Keratinocyte (primary cell): ENCODE results near the gene SLC9A7. TPM values are rescaled to one million over a fixed set of nuclear protein-coding genes. Genes with fewer than 3 reads are reported as not detected.

Source experiments
- DNase-seq: peaks from one replicate; pipeline ENCODE4 v3.0.0-alpha.2; 2011; ENCODE audit warnings: low read depth, missing footprints, low spot score
- FAIRE-seq: peaks from 2 replicates; lab custom pipeline; 2011; peaks lifted over from hg19 to GRCh38; lab: Jason Lieb, UNC
- H2AFZ ChIP-seq: 2 replicates; pipeline ENCODE4 v1.6.0; 2012; ENCODE audit warnings: low read length, control low read depth, inconsistent platforms; ENCODE audit not compliant: control insufficient read depth
- H3K27ac ChIP-seq: 2 replicates; pipeline ENCODE4 v1.5.1; 2011; ENCODE audit warnings: low read length; ENCODE audit not compliant: control insufficient read depth, insufficient read depth
- H3K27me3 ChIP-seq: 3 replicates; pipeline ENCODE4 v1.6.0; 2011; ENCODE audit warnings: low read length; ENCODE audit not compliant: control insufficient read depth, insufficient read depth; ENCODE audit errors: extremely low read depth
- H3K36me3 ChIP-seq, 2 experiments: 2 replicates in 1 of 2; 3 replicates in 1 of 2; pipeline ENCODE4 v1.5.1; 2011; ENCODE audit warnings: low read length in 2 of 2, mild to moderate bottlenecking in 1 of 2; ENCODE audit not compliant: control insufficient read depth in 2 of 2, insufficient read depth in 2 of 2; ENCODE audit errors: extremely low read depth in 1 of 2
- H3K4me1 ChIP-seq: 3 replicates; pipeline ENCODE4 v1.5.1; 2011; ENCODE audit warnings: low read length; ENCODE audit not compliant: control insufficient read depth, insufficient read depth; ENCODE audit errors: extremely low read depth
- H3K4me2 ChIP-seq: 3 replicates; pipeline ENCODE4 v1.6.0; 2011; ENCODE audit warnings: low read depth, low read length; ENCODE audit not compliant: control insufficient read depth, insufficient read depth; ENCODE audit errors: extremely low read depth
- H3K4me3 ChIP-seq, 3 experiments: fragments of 200-600 bp in 1 of 3; sonication (generic) in 1 of 3; 2 replicates in 2 of 3; 3 replicates in 1 of 3; pipeline ENCODE4 v1.5.1; 2011 to 2016; ENCODE audit warnings: low read length in 3 of 3, mild to moderate bottlenecking in 3 of 3, control low read depth in 2 of 3, inconsistent platforms in 1 of 3, low read depth in 1 of 3, mixed read lengths in 1 of 3, mixed run types in 1 of 3, moderate library complexity in 1 of 3; ENCODE audit not compliant: control insufficient read depth in 2 of 3, insufficient read depth in 2 of 3; ENCODE audit errors: extremely low read depth in 1 of 3
- H3K79me2 ChIP-seq: 2 replicates; pipeline ENCODE4 v1.6.0; 2012; ENCODE audit warnings: low read length; ENCODE audit not compliant: control insufficient read depth, insufficient read depth
- H3K9ac ChIP-seq: 3 replicates; pipeline ENCODE4 v1.6.0; 2011; ENCODE audit warnings: low read length; ENCODE audit not compliant: control insufficient read depth, insufficient read depth; ENCODE audit errors: extremely low read depth
- H3K9me1 ChIP-seq: 3 replicates; pipeline ENCODE4 v1.6.0; 2011; ENCODE audit warnings: low read length; ENCODE audit not compliant: control insufficient read depth, insufficient read depth; ENCODE audit errors: extremely low read depth
- H3K9me3 ChIP-seq: 2 replicates; pipeline ENCODE4 v1.5.1; 2012; ENCODE audit warnings: low read depth, low read length; ENCODE audit not compliant: control insufficient read depth
- H4K20me1 ChIP-seq: 3 replicates; pipeline ENCODE4 v1.6.0; 2011; ENCODE audit warnings: low read length; ENCODE audit not compliant: control insufficient read depth, insufficient read depth; ENCODE audit errors: extremely low read depth
- CTCF ChIP-seq, 3 experiments: IDR thresholded peaks in 1 of 3; conservative IDR thresholded peaks in 1 of 3; optimal IDR thresholded peaks in 1 of 3; 2 replicates in 2 of 3; 3 replicates in 1 of 3; pipeline versions ENCODE3 to v1.5.1; 2011; ENCODE audit warnings: low read length in 3 of 3, mild to moderate bottlenecking in 3 of 3, moderate library complexity in 2 of 3, control low read depth in 1 of 3, inconsistent platforms in 1 of 3; ENCODE audit not compliant: insufficient read depth in 2 of 3; ENCODE audit errors: extremely low read depth in 1 of 3
- EZH2 ChIP-seq: IDR thresholded peaks from one replicate; pipeline ENCODE4 v1.6.1; 2012; ENCODE audit warnings: inconsistent platforms, mild to moderate bottlenecking, low read length, moderate library complexity
- dilution Hi-C: fragments of 300-500 bp; cut with MboI; formaldehyde crosslinking; loops from one replicate; pipeline ENCODE4 v1.7.0; 2020; ENCODE audit warnings: low sequenced_read_pairs; ENCODE audit not compliant: extremely low pct_ligation_motif_present
- polyA plus RNA-seq, 5 experiments: library from polyadenylated mRNA; depleted of rRNA in 3 of 5; stranded (reverse) in 3 of 5; stranded (forward) in 1 of 5; unstranded in 1 of 5; fragments of >200 nt; gene quantifications; 1 replicate in 1 of 5; 2 replicates in 3 of 5; 3 replicates in 1 of 5; pipeline versions ENCODE4 v1.2.1 to v1.2.3, GENCODE V29; 2011 to 2012; ENCODE audit warnings: missing spikeins in 2 of 5, low read depth in 1 of 5, low replicate concordance in 1 of 5

The SLC9A7 gene
- polyA plus RNA-seq, 1 donor (not counting 4 experiments of a cell fraction or from before 2014, with no cell fraction given): 8.1 TPM

GRCh38 chrX:46575586-46575985, 183.3 kb downstream of the SLC9A7 start:
- Histone ChIP-seq H3K27me3 (no peaks in the 10 kb centered on the region), H3K4me3 (peak overlapping the region in 1 of 3 experiments; percentile 20), H3K4me1 (peaks cover 7% of the 10 kb centered on the region), H4K20me1 (no peaks in the 10 kb centered on the region), H2AFZ (no peak overlapping the region), H3K9me3 (no peaks in the 10 kb centered on the region), H3K27ac (no peak overlapping the region), H3K4me2 (peak overlapping the region; percentile 70), H3K9me1 (no peaks in the 10 kb centered on the region), H3K36me3 (no peaks in the 10 kb centered on the region), H3K9ac (no peak overlapping the region), H3K79me2 (no peaks in the 10 kb centered on the region)
- DNase-seq (no peak), FAIRE-seq (no peak)
- TF ChIP-seq CTCF (optimal IDR thresholded peaks at IDR 0.05 in 1 of 3, IDR thresholded peaks at IDR 0.05 in 1 of 3, conservative IDR thresholded peaks at IDR 0.05 in 1 of 3; ENCODE audit: extremely low read depth in 1 of 3, insufficient read depth in 2 of 3, low read length in 3 of 3) (no peak), EZH2 (no peak)
- dilution Hi-C loops: no loop called here

GRCh38 chrX:46574774-46575381, 184.0 kb downstream of the SLC9A7 start:
- H3K79me2 ChIP-seq: no peaks in the 10 kb centered on the region
- H4K20me1 ChIP-seq: no peaks in the 10 kb centered on the region
- no peak overlapping the region for H3K27ac ChIP-seq
- FAIRE-seq (no peak), DNase-seq (no peak)
- dilution Hi-C loops: no loop called here
- TF ChIP-seq EZH2 (no peak), CTCF (optimal IDR thresholded peaks at IDR 0.05 in 1 of 3, IDR thresholded peaks at IDR 0.05 in 1 of 3, conservative IDR thresholded peaks at IDR 0.05 in 1 of 3; ENCODE audit: extremely low read depth in 1 of 3, insufficient read depth in 2 of 3, low read length in 3 of 3) (peak in 1 of 3 experiments; percentile 11)
- peak overlapping the region; percentile 74 for H2AFZ ChIP-seq
- H3K4me3 ChIP-seq: peak overlapping the region; percentile 18 to 59 (median 40)
- no peaks in the 10 kb centered on the region for H3K27me3 ChIP-seq
- H3K9me1 ChIP-seq: no peaks in the 10 kb centered on the region
- no peaks in the 10 kb centered on the region for H3K9me3 ChIP-seq
- H3K4me1 ChIP-seq: peaks cover 7% of the 10 kb centered on the region
- H3K36me3 ChIP-seq: no peaks in the 10 kb centered on the region
- no peak overlapping the region for H3K9ac ChIP-seq
- peak overlapping the region; percentile 70 for H3K4me2 ChIP-seq
